Esophagus muscularis mucosa (tissue), 4 donors: ENCODE data around the gene RAI1.

ENCODE experiments used
- EP300 ChIP-seq: sonication (generic); formaldehyde crosslinking; IDR thresholded peaks from one replicate; pipeline ENCODE4 v1.6.1; 2017; ENCODE audit warnings: antibody characterized with exemption
- POLR2A ChIP-seq: fragments of 450-650 bp; IDR thresholded peaks from one replicate; pipeline ENCODE4 v1.6.1; 2017; ENCODE audit warnings: antibody characterized with exemption, moderate library complexity, mild to moderate bottlenecking, low read depth
- POLR2AphosphoS5 ChIP-seq, 2 donors: sonication (generic); formaldehyde crosslinking; IDR thresholded peaks; one replicate each; pipeline ENCODE4 v1.6.1; 2017; ENCODE audit warnings: antibody characterized with exemption in 2 of 2
- TF ChIP-seq, protein P1 (sequence below), 3 experiments: fragments of 200-600 bp in 2 of 3; fragments of 450-650 bp in 1 of 3; sonication (generic) in 2 of 3; IDR thresholded peaks; one replicate each; pipeline ENCODE4 v1.5.1; 2017 to 2019; ENCODE audit warnings: antibody characterized with exemption in 3 of 3, mild to moderate bottlenecking in 2 of 3, moderate library complexity in 1 of 3

GRCh38 chr17:17795946-17796786 is 114.9 kb downstream of the RAI1 start:
- TF ChIP-seq, protein P1, sequence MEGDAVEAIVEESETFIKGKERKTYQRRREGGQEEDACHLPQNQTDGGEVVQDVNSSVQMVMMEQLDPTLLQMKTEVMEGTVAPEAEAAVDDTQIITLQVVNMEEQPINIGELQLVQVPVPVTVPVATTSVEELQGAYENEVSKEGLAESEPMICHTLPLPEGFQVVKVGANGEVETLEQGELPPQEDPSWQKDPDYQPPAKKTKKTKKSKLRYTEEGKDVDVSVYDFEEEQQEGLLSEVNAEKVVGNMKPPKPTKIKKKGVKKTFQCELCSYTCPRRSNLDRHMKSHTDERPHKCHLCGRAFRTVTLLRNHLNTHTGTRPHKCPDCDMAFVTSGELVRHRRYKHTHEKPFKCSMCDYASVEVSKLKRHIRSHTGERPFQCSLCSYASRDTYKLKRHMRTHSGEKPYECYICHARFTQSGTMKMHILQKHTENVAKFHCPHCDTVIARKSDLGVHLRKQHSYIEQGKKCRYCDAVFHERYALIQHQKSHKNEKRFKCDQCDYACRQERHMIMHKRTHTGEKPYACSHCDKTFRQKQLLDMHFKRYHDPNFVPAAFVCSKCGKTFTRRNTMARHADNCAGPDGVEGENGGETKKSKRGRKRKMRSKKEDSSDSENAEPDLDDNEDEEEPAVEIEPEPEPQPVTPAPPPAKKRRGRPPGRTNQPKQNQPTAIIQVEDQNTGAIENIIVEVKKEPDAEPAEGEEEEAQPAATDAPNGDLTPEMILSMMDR (IDR thresholded peaks at IDR 0.05): no peak
- TF ChIP-seq EP300: no peak
- no peak for TF ChIP-seq POLR2A
- TF ChIP-seq POLR2AphosphoS5 (IDR thresholded peaks at IDR 0.05): no peak
